ENCODE measurements around the gene LPAR2. TPM values are rescaled to one million over a fixed set of nuclear protein-coding genes. Genes with fewer than 3 reads are reported as not detected.
"Not testable (repeated sequence)": the region's sequence is repeated elsewhere in the genome, so short reads cannot be mapped to it uniquely, and the experiment has no call there.

The LPAR2 gene
- total RNA-seq, 4 donors from 2014 or later = 0.78 to 3.5 (median 2.3) TPM

- TF ChIP-seq POLR2A (IDR thresholded peaks at IDR 0.05) (no peak), EP300 (IDR thresholded peaks at IDR 0.05) (no peak), POLR2AphosphoS5 (IDR thresholded peaks at IDR 0.05) (no peak), CTCF (IDR thresholded peaks at IDR 0.05) (no peak)
- WGBS, 2 donors (ENCODE audit: low coverage in 1 of 2) = 85 to 93% methylated on average over 3 of the region's 3 CpGs
Observed at GRCh38 chr19:19615086-19615485, 12.9 kb downstream of the LPAR2 start.

GRCh38 chr19:19613506-19613905 is 14.5 kb downstream of the LPAR2 start:
- 61 to 69% methylated on average over 2 to 4 of the region's 4 CpGs for WGBS, 2 donors (ENCODE audit: low coverage in 1 of 2)
- no peak for ATAC-seq
- no peaks in the 10 kb centered on the region for H3K36me3 ChIP-seq
- peaks cover 64% of the 10 kb centered on the region for H3K27me3 ChIP-seq
- H3K27ac ChIP-seq = no peak overlapping the region
- peaks cover 0 to 8% (median 0%) of the 10 kb centered on the region in 3 donors for H3K4me1 ChIP-seq
- TF ChIP-seq POLR2AphosphoS5 (IDR thresholded peaks at IDR 0.05) (no peak), POLR2A (IDR thresholded peaks at IDR 0.05) (no peak), CTCF (IDR thresholded peaks at IDR 0.05) (no peak), EP300 (IDR thresholded peaks at IDR 0.05) (no peak)
- H3K4me3 ChIP-seq = no peak overlapping the region
- no peaks in the 10 kb centered on the region for H3K9me3 ChIP-seq

More at GRCh38 chr19:19615086-19615485, 12.9 kb downstream of the LPAR2 start:
- no peaks in the 10 kb centered on the region for H3K36me3 ChIP-seq
- no peaks in the 10 kb centered on the region for H3K9me3 ChIP-seq
- no peak overlapping the region for H3K4me3 ChIP-seq
- H3K27ac ChIP-seq = no peak overlapping the region
- ATAC-seq = no peak
- peaks cover 63% of the 10 kb centered on the region for H3K27me3 ChIP-seq
- H3K4me1 ChIP-seq = peaks cover 0 to 15% (median 0%) of the 10 kb centered on the region in 3 donors

- Histone ChIP-seq H3K36me3 (no peaks in the 10 kb centered on the region), H3K27me3 (peaks cover 35% of the 10 kb centered on the region), H3K4me1 (no peaks in the 10 kb centered on the region), H3K4me3 (no peak overlapping the region), H3K27ac (no peak overlapping the region), H3K9me3 (no peaks in the 10 kb centered on the region)
- TF ChIP-seq CTCF (IDR thresholded peaks at IDR 0.05) (no peak), POLR2A (IDR thresholded peaks at IDR 0.05) (no peak), EP300 (IDR thresholded peaks at IDR 0.05) (no peak), POLR2AphosphoS5 (IDR thresholded peaks at IDR 0.05) (no peak)
- no peak for ATAC-seq
- 84 to 87% methylated on average over 10 of the region's 10 CpGs for WGBS, 2 donors (ENCODE audit: low coverage in 1 of 2)
Observed at GRCh38 chr19:19610376-19611202, 17.4 kb downstream of the LPAR2 start.

- H3K9me3 ChIP-seq, ATAC-seq, H3K27ac ChIP-seq, H3K36me3 ChIP-seq, H3K4me1 ChIP-seq, H3K4me3 ChIP-seq: not testable (repeated sequence)
- WGBS, 2 donors (ENCODE audit: low coverage in 1 of 2) = 93 to 94% methylated on average over 5 to 8 of the region's 8 CpGs
- H3K27me3 ChIP-seq = peaks cover 12% of the 10 kb centered on the region
Observed at GRCh38 chr19:19606686-19607085, 21.3 kb downstream of the LPAR2 start.

GRCh38 chr19:19606021-19606420 is 22.0 kb downstream of the LPAR2 start:
- TF ChIP-seq POLR2AphosphoS5 (IDR thresholded peaks at IDR 0.05) (no peak), CTCF (IDR thresholded peaks at IDR 0.05) (no peak), EP300 (IDR thresholded peaks at IDR 0.05) (no peak)
- no peak overlapping the region for H3K27ac ChIP-seq
- 67 to 100% methylated on average over 1 of the region's 1 CpG for WGBS, 2 donors (ENCODE audit: low coverage in 1 of 2)
- no peaks in the 10 kb centered on the region for H3K4me1 ChIP-seq
- no peaks in the 10 kb centered on the region for H3K9me3 ChIP-seq
- no peak for ATAC-seq
- no peaks in the 10 kb centered on the region for H3K36me3 ChIP-seq
- peaks cover 12% of the 10 kb centered on the region for H3K27me3 ChIP-seq
- no peak overlapping the region for H3K4me3 ChIP-seq

All from gastroesophageal sphincter (tissue), 4 donors.